Activated CD8-positive, alpha-beta memory T cell treated with anti-CD3 and anti-CD28 coated beads for 48 hours (primary cell): ENCODE data around the gene GULP1.

Source experiments
- DNase-seq, 3 experiments: peaks; one replicate each; pipeline ENCODE4 v3.0.0-alpha.2; 2020; ENCODE audit warnings: low read depth in 2 of 3, low spot score in 2 of 3

The GULP1 gene

GRCh38 chr2:188414869-188415753, 123.4 kb downstream of the GULP1 start:
- DNase-seq = no peak

GRCh38 chr2:188415754-188416083, 124.0 kb downstream of the GULP1 start:
- DNase-seq = no peak

- no peak for DNase-seq
Observed at GRCh38 chr2:188416367-188416766, 124.7 kb downstream of the GULP1 start.

GRCh38 chr2:188422726-188423125, 131.1 kb downstream of the GULP1 start:
- no peak for DNase-seq

GRCh38 chr2:188425266-188425665, 133.6 kb downstream of the GULP1 start:
- DNase-seq = no peak

- DNase-seq = no peak
Observed at GRCh38 chr2:188426121-188426520, 134.4 kb downstream of the GULP1 start.

GRCh38 chr2:188430705-188431104, 139.0 kb downstream of the GULP1 start:
- DNase-seq = no peak

- no peak for DNase-seq
Observed at GRCh38 chr2:188434018-188434417, 142.3 kb downstream of the GULP1 start.

- no peak for DNase-seq
Observed at GRCh38 chr2:188435115-188435514, 143.4 kb downstream of the GULP1 start.

GRCh38 chr2:188437537-188437936, 145.9 kb downstream of the GULP1 start:
- no peak for DNase-seq

GRCh38 chr2:188439986-188440385, 148.3 kb downstream of the GULP1 start:
- DNase-seq = no peak

GRCh38 chr2:188440849-188441248, 149.2 kb downstream of the GULP1 start:
- DNase-seq = no peak

GRCh38 chr2:188441288-188441947, 149.7 kb downstream of the GULP1 start:
- no peak for DNase-seq

- no peak for DNase-seq
Observed at GRCh38 chr2:188443207-188443606, 151.5 kb downstream of the GULP1 start.

- no peak for DNase-seq
Observed at GRCh38 chr2:188444106-188444835, 152.6 kb downstream of the GULP1 start.

- DNase-seq = no peak
Observed at GRCh38 chr2:188449561-188449960, 157.9 kb downstream of the GULP1 start.

- DNase-seq = no peak
Observed at GRCh38 chr2:188449971-188450370, 158.3 kb downstream of the GULP1 start.

GRCh38 chr2:188450732-188451483, 159.2 kb downstream of the GULP1 start:
- no peak for DNase-seq

GRCh38 chr2:188452084-188452483, 160.4 kb downstream of the GULP1 start:
- no peak for DNase-seq

GRCh38 chr2:188456114-188456909, 164.6 kb downstream of the GULP1 start:
- DNase-seq = no peak
